Panc1 (cell line): Measurements from ENCODE around the gene PCGF6. TPM values are rescaled to one million over a fixed set of nuclear protein-coding genes. Genes with fewer than 3 reads are reported as not detected.

Source experiments
- ATAC-seq: fragments of 200-7000 bp; cut with Tn5 transposase; 2 replicates; pipeline ENCODE4 v1.9.1; 2020; ENCODE audit warnings: mild to moderate bottlenecking, moderate library complexity
- BruUV-seq: library from RNA; stranded (reverse); fragments of 400-500 nt; replicated peaks from 2 replicates; lab custom pipeline; 2021; lab: Mats Ljungman, UMichigan
- CTCF ChIA-PET: fragments of 300-600 bp; sonication (Branson Sonifier 250); formaldehyde crosslinking; loops from one replicate; lab custom pipeline; 2022; ENCODE audit warnings: antibody characterized with exemption; lab: Charles Lee
- POLR2A ChIA-PET: fragments of 300-600 bp; sonication (Branson Sonifier 250); formaldehyde crosslinking; loops from one replicate; lab custom pipeline; 2022; ENCODE audit warnings: antibody characterized with exemption; lab: Charles Lee
- DNase-seq: peaks from one replicate; pipeline ENCODE4 v3.0.0-alpha.2; 2010; ENCODE audit warnings: low read depth, low spot score
- H3K27ac ChIP-seq: 2 replicates; pipeline ENCODE4 v1.5.1; 2011; ENCODE audit warnings: mild to moderate bottlenecking, low read length, inconsistent platforms
- H3K27me3 ChIP-seq: fragments of 200-500 bp; sonication (Bioruptor generic); 2 replicates; pipeline ENCODE4 v1.6.0; 2014; ENCODE audit warnings: low read length, inconsistent platforms; ENCODE audit not compliant: control insufficient read depth, insufficient read depth
- H3K36me3 ChIP-seq: fragments of 200-500 bp; sonication (Bioruptor generic); 2 replicates; pipeline ENCODE4 v1.5.1; 2014; ENCODE audit warnings: inconsistent platforms, mild to moderate bottlenecking, low read length, moderate library complexity; ENCODE audit not compliant: control insufficient read depth, insufficient read depth
- H3K4me1 ChIP-seq: 2 replicates; pipeline ENCODE4 v1.5.1; 2011; ENCODE audit warnings: inconsistent platforms, mild to moderate bottlenecking, low read length, moderate library complexity; ENCODE audit not compliant: control insufficient read depth, insufficient read depth
- H3K4me3 ChIP-seq, 2 experiments: 2 replicates each; pipeline ENCODE4 v1.5.1; 2011 to 2012; ENCODE audit warnings: low read depth in 2 of 2, low read length in 2 of 2, mild to moderate bottlenecking in 2 of 2, inconsistent platforms in 1 of 2, moderate library complexity in 1 of 2
- H3K9me3 ChIP-seq: fragments of 200-500 bp; sonication (Bioruptor generic); 2 replicates; pipeline ENCODE4 v1.5.1; 2014; ENCODE audit warnings: low read depth, mild to moderate bottlenecking, inconsistent platforms, low read length, moderate library complexity; ENCODE audit not compliant: control insufficient read depth, insufficient read depth
- CTCF ChIP-seq: fragments of 450-650 bp; IDR thresholded peaks from 2 replicates; pipeline ENCODE4 v1.5.1; 2017; ENCODE audit warnings: mild to moderate bottlenecking
- POLR2AphosphoS5 ChIP-seq: IDR thresholded peaks from 2 replicates; pipeline ENCODE4 v1.6.1; 2012; ENCODE audit warnings: mild to moderate bottlenecking, low read depth, low read length, moderate library complexity
- SIN3A ChIP-seq: IDR thresholded peaks from 2 replicates; pipeline ENCODE4 v1.6.1; 2012; ENCODE audit warnings: low read depth, mild to moderate bottlenecking, low read length, moderate library complexity, borderline replicate concordance; ENCODE audit not compliant: insufficient read depth
- TCF7L2 ChIP-seq: IDR thresholded peaks from 2 replicates; pipeline ENCODE4 v1.6.1; 2011; ENCODE audit warnings: mild to moderate bottlenecking, low read depth, low read length, inconsistent platforms
- in situ Hi-C: cut with HindIII; loops from 2 replicates; pipeline ENCODE4 v1.10.0; 2016; ENCODE audit warnings: low sequenced_read_pairs, low pct_unique_long_range_greater_than_20kb
- intact Hi-C: fragments of 100-400 bp; cut with micrococcal nuclease; formaldehyde crosslinking; loops from one replicate; pipeline ENCODE4 v1.10.0; 2022; ENCODE audit not compliant: unreplicated experiment
- total RNA-seq: library from RNA; stranded (reverse); gene quantifications from one replicate; pipeline ENCODE4 v1.2.1, GENCODE V29; 2021; ENCODE audit not compliant: unreplicated experiment
- TF ChIP-seq, protein P1 (sequence below), 2 experiments: IDR thresholded peaks; 2 replicates each; pipeline ENCODE4 v1.6.1; 2011 to 2012; ENCODE audit warnings: low read depth in 2 of 2, control low read depth in 1 of 2, low read length in 1 of 2, mild to moderate bottlenecking in 1 of 2, moderate library complexity in 1 of 2; ENCODE audit not compliant: insufficient read depth in 1 of 2

Gene PCGF6
- total RNA-seq, 1 experiment from 2014 or later, result 18.0 TPM

- no peak overlapping the region for H3K4me3 ChIP-seq
- DNase-seq (no peak), ATAC-seq (no peak)
- H3K9me3 ChIP-seq, result no peaks in the 10 kb centered on the region
- in situ Hi-C loops, result no loop called here
- no peaks in the 10 kb centered on the region for H3K4me1 ChIP-seq
- no peaks in the 10 kb centered on the region for H3K27me3 ChIP-seq
- TF ChIP-seq POLR2AphosphoS5, result no peak
- TF ChIP-seq SIN3A, result no peak
- TF ChIP-seq, protein P1, sequence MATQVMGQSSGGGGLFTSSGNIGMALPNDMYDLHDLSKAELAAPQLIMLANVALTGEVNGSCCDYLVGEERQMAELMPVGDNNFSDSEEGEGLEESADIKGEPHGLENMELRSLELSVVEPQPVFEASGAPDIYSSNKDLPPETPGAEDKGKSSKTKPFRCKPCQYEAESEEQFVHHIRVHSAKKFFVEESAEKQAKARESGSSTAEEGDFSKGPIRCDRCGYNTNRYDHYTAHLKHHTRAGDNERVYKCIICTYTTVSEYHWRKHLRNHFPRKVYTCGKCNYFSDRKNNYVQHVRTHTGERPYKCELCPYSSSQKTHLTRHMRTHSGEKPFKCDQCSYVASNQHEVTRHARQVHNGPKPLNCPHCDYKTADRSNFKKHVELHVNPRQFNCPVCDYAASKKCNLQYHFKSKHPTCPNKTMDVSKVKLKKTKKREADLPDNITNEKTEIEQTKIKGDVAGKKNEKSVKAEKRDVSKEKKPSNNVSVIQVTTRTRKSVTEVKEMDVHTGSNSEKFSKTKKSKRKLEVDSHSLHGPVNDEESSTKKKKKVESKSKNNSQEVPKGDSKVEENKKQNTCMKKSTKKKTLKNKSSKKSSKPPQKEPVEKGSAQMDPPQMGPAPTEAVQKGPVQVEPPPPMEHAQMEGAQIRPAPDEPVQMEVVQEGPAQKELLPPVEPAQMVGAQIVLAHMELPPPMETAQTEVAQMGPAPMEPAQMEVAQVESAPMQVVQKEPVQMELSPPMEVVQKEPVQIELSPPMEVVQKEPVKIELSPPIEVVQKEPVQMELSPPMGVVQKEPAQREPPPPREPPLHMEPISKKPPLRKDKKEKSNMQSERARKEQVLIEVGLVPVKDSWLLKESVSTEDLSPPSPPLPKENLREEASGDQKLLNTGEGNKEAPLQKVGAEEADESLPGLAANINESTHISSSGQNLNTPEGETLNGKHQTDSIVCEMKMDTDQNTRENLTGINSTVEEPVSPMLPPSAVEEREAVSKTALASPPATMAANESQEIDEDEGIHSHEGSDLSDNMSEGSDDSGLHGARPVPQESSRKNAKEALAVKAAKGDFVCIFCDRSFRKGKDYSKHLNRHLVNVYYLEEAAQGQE (IDR thresholded peaks at IDR 0.05; ENCODE audit: insufficient read depth in 1 of 2, low read depth in 2 of 2, low read length in 1 of 2), result no peak
- TF ChIP-seq CTCF, result no peak
- TF ChIP-seq TCF7L2, result no peak
- intact Hi-C loops, result no loop called here
- no peak overlapping the region for H3K27ac ChIP-seq
- no TSS peak for BruUV-seq
- CTCF ChIA-PET, result no interaction called here
- POLR2A ChIA-PET, result interaction anchor here (0.7 kb wide), 1 partner anchor 48 kb away, joined by 3 read pairs; no protein-coding TSS in a partner anchor
- H3K36me3 ChIP-seq, result peaks cover 7% of the 10 kb centered on the region; the same call in 1 of the 2 replicates
Measured at GRCh38 chr10:103327906-103328305, 23.0 kb downstream of the PCGF6 start.

- ATAC-seq (no peak), DNase-seq (no peak)
- POLR2A ChIA-PET, result no interaction called here
- Histone ChIP-seq H3K36me3 (peaks cover 12% of the 10 kb centered on the region), H3K27me3 (no peaks in the 10 kb centered on the region), H3K9me3 (no peaks in the 10 kb centered on the region), H3K4me3 (no peak overlapping the region), H3K4me1 (no peaks in the 10 kb centered on the region), H3K27ac (no peak overlapping the region)
- TF ChIP-seq, protein P1 (IDR thresholded peaks at IDR 0.05; ENCODE audit: insufficient read depth in 1 of 2, low read depth in 2 of 2, low read length in 1 of 2), result no peak
- TF ChIP-seq SIN3A (no peak), TCF7L2 (no peak), POLR2AphosphoS5 (no peak)
- TSS peak; percentile 64 for BruUV-seq
- intact Hi-C loops, result no loop called here
- CTCF ChIA-PET, result no interaction called here
- in situ Hi-C loops, result no loop called here
Measured at GRCh38 chr10:103316087-103316486, 34.9 kb downstream of the PCGF6 start.
